ENCODE results near the gene ERN1.

The ERN1 gene

GRCh38 chr17:64157669-64158180, 27.8 kb upstream of the ERN1 start:
- DNase-seq = no peak

GRCh38 chr17:64156670-64157069, 26.7 kb upstream of the ERN1 start:
- DNase-seq = no peak

- no peak for DNase-seq
Measured at GRCh38 chr17:64155751-64156544, 26.0 kb upstream of the ERN1 start.

GRCh38 chr17:64155129-64155528, 25.2 kb upstream of the ERN1 start:
- DNase-seq = no peak

- no peak for DNase-seq
Measured at GRCh38 chr17:64154717-64155116, 24.8 kb upstream of the ERN1 start.

GRCh38 chr17:64154313-64154695, 24.4 kb upstream of the ERN1 start:
- DNase-seq = no peak

GRCh38 chr17:64153565-64154312, 23.8 kb upstream of the ERN1 start:
- no peak for DNase-seq

- DNase-seq = no peak
Measured at GRCh38 chr17:64152428-64153125, 22.6 kb upstream of the ERN1 start.

GRCh38 chr17:64151016-64151368, 21.0 kb upstream of the ERN1 start:
- DNase-seq = no peak

- no peak for DNase-seq
Measured at GRCh38 chr17:64150237-64151015, 20.5 kb upstream of the ERN1 start.

GRCh38 chr17:64149196-64149595, 19.3 kb upstream of the ERN1 start:
- DNase-seq = no peak

GRCh38 chr17:64148699-64149098, 18.8 kb upstream of the ERN1 start:
- peak; percentile 29 for DNase-seq

GRCh38 chr17:64148017-64148631, 18.2 kb upstream of the ERN1 start:
- no peak for DNase-seq

- peak; percentile 3 for DNase-seq
Measured at GRCh38 chr17:64147110-64148016, 17.4 kb upstream of the ERN1 start.

GRCh38 chr17:64146418-64147109, 16.6 kb upstream of the ERN1 start:
- peak; percentile 72 for DNase-seq

- DNase-seq = peak; percentile 99
Measured at GRCh38 chr17:64145751-64146417, 15.9 kb upstream of the ERN1 start.

GRCh38 chr17:64145375-64145750, 15.4 kb upstream of the ERN1 start:
- no peak for DNase-seq

GRCh38 chr17:64139542-64139941, 9.6 kb upstream of the ERN1 start:
- no peak for DNase-seq

GRCh38 chr17:64138441-64138840, 8.5 kb upstream of the ERN1 start:
- DNase-seq = no peak

- DNase-seq = no peak
Measured at GRCh38 chr17:64135000-64135399, 5.1 kb upstream of the ERN1 start.

Data from fibroblast of skin of back (primary cell).